GM18508 (cell line): ENCODE data around the gene TNIK.
"Not testable (repeated sequence)": the region's sequence is repeated elsewhere in the genome, so short reads cannot be mapped to it uniquely, and the experiment has no call there.

Experiments used
- ATAC-seq: cut with Tn5 transposase; IDR thresholded peaks from one replicate; pipeline ENCODE4 v1.9.1; 2021; ENCODE audit warnings: moderate number of reproducible peaks; ENCODE audit not compliant: insufficient read depth, unreplicated experiment

Gene TNIK

DNA sequence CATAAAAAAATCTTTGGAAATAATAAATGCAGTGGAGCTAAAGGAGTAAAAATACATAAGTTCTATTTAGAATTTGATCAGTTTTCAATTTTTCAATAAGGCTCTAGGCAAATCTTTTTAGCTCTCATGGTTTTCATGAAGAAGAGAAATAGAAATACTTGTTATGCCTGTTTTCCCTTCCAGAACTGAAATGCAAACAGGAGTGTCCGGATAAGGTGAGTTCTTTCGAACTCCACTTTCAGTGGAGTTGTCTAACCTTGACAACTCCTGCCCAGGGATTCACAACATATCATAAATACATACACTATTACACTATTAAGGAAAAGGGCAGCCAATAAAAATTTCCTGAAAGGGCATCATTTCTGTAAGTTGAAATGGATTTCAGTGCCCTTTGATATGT lies 217.3 kb downstream of the TNIK start:
- ATAC-seq: no peak

DNA sequence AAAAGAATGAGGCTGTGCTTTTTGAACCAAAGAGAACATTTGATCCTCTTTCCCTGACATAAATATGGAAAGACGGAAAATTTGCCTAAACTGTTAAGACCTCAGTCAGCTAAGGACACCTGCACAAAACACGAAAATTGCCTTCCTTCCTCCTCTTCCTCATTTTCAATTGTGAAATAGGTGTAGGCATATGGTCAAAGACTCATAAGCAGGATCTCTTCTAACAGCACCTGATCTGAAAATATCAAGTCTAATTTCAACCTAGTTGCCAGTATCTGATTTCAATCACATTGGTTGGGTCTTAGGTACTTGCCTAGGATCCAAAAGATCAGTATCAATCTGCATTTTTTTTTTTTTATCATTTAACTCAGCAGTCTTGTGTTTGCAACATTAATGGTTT lies 218.0 kb downstream of the TNIK start:
- no peak for ATAC-seq

DNA sequence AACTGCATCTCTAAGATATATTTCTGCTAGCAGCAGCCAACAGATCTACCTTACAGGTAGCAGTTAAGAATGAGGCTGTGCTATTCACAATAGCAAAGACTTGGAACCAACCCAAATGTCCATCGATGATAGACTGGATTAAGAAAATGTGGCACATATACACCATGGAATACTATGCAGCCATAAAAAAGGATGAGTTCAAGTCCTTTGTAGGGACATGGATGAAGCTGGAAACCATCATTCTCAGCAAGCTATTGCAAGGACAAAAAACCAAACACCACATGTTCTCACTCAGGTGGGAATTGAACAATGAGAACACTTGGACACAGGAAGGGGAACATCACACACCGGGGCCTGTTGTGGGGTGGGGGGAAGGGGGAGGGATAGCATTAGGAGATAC lies 218.6 kb downstream of the TNIK start:
- not testable (repeated sequence) for ATAC-seq

DNA sequence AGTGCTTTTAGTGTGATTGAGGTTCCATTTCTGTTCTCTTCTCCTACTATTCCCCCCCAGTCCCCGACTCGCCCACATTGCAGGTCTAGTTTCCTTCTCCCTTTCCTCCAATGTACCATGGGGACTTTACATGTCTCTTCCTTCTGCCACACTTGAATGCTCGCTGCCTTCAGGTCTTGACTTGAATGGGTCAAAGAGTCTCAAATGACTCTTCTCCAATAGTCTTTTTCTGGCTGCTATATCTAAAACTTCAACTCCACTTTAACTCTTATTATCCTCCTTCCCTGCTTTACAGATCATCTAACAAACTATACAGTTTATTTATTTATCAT lies 219.7 kb downstream of the TNIK start:
- ATAC-seq: no peak

DNA sequence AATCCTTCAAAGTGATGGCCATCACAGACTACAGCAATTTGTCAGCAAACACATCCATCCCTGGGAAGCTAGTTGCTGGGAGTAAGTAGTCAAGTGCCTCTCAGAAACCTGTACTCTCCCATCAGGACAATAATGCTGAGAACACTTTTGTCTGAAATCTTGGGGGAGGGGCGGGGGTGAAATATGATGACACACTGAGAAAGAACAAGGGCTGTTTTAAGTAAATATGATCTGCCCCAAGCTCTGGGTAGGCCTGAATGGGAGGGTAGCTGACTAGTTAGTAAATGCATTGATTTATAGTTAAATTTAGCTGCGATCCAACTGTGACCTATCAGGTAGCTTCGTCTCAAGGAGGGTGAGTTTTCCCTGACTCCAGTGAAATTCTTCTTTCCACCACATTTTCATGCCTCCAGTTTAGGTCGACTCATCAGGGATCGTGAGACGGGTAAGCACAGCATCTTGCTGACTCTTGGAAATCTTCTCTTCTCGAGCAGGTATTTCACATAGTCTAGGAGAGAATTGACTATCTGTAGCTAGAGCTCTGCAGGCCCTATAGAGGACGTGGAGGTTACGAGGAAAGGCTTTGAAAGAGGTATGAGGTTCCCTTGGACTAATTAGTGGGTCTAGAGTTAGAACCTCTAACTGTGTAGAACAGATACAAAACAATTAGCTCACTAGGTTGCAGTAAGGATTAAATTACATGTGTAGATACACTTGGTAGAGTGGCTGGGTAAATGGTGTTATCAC lies 220.3 kb downstream of the TNIK start:
- no peak for ATAC-seq

DNA sequence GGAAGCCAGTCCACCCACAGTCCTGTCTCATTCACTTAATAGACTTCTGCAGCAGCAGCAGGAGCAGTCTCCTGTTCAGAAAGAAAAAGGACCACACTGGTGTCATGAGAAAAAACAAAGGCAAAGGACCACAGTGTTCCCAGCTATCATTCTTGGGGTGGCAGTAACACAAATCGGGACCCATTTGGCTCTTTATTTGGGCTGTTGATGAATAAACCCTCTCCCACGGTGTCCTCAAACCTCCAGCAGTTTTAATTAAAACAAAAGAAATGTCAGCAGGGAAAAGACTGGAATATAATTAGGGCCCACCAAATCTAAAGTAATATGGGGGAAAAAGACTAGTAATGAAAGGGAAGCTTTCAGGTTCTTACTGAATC lies 223.2 kb downstream of the TNIK start:
- no peak for ATAC-seq

DNA sequence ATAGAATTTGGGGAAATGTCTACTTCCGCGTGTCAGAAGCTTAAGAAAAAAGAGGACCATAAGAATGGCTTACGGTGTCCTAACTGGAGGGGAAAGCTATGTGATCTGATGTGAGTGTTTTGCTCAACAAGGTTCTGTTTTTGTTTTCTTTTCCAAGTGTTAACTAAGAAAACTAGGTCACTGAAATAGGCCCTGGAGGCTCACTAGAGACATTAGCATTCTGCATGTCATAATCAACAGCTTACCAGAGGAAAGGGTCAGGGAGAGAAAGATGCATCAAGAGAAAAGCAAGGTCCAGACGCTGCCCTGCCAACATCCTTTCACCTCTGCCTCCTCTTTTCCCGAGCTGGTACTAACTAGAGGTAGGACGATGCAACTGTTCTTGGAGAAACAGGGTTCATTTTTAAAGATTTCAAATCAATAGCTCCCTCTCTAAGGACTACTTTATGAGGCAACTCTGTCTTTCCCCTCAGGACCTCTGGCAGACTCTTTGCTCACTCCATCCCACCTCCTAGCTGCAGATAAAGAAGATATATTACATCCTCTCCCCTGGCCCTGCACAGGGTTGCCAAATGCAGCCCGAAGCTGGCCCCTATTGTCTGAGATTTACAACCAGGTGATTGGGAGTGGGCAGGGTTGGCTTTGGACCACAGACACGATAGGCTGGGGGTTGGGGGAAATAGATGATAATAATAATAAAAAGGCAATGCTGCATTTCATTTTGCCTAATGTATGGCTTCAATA lies 223.8 kb downstream of the TNIK start:
- ATAC-seq: no peak

DNA sequence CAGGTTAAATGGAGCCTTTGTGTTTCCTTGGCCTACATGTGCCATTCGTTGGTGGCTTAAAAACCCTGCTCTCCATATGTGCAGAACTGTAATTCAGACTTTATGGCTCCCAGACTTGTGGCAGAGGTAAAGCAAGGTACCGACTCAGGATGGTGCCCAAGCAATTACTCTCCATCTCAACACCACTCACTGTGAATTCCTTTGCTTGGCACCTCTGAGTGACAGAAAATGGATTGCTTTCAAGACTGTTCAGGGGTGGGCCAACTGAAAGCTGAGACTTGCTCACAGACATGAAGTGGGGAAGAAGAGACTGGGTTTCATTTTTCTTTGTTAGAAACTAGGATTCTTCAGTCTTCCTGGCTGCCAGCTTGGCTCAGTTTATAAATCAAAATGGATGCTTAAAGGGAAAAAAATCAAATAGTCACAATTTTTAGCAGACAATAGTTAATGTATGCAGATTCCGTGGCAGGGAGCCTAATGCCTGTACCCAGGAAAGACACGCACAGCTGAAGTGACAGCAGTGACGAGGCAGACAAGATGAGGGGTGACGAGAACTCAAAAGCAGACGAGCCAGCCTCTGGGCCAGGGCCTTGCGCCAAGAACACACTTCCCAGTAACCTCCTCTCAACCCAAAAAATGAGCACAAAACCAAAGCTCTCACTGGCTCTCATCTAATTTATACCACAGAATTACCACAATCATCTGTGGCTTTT lies 225.8 kb downstream of the TNIK start:
- no peak for ATAC-seq

DNA sequence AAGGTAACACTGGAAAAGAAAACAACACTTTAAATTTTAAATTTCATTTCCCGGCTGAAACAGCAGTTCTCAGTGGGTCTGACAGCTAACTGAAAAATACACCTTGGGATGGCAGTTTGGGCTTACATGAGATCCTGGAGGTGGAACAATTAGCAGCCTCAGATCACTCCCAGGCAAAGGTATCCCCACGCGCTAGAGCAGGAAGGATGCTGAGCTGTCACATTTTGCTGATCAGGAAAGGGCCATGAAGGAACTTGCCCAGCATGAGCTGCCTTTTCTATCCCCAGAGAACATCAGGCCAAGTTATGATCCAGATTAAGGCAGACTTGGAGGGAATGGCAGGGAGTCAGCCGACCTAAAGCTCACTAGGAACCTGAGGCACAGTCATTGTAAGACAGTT lies 228.8 kb downstream of the TNIK start:
- ATAC-seq: no peak

DNA sequence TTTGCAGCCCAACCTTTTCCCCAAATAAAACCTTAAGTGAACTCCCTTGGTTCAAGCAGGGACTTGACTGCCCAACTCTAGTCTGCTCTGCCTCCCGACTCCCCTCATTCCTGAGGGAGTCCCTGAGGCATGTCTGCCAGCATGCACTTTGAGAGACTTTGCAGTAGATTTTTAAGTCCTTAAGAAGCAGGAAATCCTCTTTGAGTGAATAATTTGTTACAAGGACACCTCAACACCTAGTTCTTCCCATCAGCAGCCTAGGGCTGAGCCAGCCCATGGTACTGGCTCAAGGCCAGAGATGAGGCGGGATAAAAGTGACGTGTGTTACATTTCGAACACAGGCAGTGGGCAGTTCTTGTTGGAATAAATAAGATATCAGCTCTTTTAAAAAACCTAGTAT lies 229.3 kb downstream of the TNIK start:
- no peak for ATAC-seq

DNA sequence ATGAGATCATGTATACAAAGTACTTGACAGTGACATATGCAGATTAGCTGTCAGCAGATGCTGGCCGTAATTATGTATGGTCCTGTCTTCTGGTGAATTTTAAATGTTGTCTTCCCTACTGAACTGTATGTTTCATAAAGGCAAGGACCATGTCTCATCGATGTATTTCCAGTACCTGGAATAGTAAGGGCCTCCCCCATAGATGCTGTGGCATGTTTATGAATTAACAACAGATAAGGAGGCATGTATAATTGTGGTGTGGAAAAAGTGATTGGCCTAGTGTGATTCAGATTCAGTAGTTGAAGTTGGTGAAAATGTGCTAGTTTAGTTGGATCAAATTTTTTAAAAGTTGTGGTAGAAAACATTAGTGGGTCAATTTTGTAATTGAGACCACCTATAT lies 231.0 kb downstream of the TNIK start:
- ATAC-seq: no peak

DNA sequence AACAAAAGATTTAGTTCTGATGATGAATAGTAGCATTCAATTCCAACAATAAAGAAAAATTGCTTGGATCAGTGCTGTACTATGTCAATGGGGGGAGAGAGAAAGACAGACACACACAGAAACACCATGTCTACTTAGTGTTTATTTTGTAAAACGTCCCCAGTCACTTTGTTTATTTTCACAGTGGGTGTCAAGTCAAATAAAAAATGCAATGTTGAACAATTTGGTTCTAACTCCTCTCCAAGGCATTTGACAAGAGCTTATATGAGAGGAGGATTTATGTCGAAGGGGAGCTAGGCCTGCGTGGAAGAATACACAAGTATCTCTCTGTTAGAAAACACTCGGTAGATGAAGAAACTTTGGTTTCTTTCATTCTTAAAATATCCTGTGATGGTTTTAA lies 232.0 kb downstream of the TNIK start:
- no peak for ATAC-seq

DNA sequence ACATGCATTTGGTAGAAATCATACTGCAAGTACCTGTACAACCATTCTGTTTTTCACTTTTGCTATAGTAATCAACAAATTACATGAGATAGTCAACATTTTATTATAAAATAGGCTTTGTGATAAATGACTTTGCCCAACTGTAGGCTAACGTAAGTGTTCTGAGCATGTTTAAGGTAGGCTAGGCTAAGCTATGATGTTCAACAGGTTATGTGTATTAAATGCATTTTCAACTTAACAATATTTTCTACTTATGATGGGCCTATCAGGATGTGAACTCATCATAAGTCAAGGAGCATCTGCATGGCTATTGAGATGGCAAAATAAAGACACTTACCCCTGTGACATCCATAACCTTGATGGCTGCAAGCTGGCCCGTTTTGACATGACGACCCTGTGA lies 232.4 kb downstream of the TNIK start:
- ATAC-seq: no peak

DNA sequence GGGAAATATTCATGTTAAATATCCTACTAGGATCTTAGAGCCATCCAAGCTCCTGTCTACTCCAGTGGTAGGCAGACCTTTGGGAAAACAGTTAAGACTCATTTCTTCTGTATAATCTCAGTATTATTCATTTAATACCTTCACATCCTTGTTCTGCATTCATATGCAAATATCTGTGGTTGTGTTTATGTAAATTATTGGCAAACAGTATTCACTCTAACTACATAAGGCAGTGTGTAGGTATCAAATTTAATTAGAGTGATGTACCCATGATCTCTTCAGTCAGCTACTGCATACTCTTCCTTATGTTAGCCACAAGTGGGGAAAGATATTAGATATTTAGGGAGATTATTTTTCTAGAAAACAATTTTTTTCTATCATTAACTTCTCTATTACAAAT lies 232.8 kb downstream of the TNIK start:
- ATAC-seq: no peak

DNA sequence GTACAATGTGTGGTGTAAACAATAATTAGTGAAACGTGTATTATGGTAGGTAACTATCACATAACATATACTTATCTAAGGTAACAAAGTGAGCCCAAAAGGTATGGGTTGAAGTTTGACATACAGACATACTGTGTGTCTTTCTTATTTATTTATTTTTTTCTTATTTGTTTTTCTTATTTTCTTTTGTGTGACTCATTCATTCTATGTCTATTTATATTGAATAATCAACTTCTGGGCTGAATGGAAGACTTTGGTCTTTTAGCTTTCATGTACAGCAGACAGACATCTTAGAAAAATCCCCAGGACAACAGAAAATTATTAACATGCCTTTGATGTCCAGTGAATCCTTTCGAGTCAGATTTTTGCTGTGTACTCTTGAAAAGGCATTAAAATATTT lies 233.4 kb downstream of the TNIK start:
- ATAC-seq: no peak

DNA sequence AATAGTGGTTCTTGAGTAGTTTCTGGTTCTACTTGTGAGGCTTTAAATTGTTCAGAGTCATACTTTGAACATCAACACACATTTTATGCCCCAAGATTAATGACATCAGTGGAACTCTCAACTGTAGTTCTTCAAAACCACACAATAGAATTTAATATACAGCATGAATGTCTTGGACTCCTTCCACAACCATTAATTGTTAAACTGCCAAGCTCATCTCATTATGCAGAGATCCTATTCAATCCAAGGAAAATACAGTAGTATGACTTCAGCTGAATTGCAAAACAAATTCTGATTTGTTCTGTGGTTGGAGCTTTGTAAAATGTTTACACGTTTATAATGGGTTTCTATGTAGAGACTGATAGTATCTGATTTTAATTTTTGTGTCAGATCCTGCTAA lies 234.5 kb downstream of the TNIK start:
- ATAC-seq: no peak

DNA sequence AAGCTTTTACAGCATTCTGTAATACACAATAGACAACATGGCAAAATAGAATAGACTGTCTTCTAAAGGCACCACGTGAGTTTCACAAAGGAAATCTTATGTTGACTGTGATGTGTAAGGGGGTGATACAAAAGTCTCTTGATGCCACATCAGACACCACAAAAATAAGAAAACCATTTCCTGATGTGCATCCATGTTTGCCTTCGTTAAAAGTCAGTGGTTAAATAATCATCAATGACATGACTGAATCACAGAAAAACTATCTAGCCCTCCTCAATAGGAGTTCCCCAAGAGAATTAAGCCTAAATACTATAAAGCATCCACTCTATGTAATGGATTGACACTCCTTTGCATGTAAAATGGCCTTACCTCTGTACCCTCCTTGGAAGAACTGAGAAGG lies 235.0 kb downstream of the TNIK start:
- ATAC-seq: no peak

DNA sequence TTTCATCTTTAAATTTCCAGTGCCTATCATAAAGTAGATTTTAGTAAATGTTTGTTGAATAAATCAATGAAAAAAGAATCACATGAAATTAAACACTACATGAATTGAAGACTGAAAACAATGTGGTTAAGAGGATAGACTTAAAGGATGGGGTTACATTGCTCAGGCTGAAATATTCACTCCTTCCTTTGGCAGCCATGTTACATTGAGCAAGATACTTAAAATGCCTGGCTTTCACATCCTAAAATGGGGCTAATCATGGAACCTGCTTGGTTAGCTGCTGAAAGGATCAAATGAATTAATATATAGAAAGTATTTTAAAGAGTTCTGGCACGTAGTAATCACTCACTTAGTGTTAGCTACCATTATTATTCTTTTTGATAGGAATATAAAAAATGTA lies 236.8 kb downstream of the TNIK start:
- no peak for ATAC-seq

DNA sequence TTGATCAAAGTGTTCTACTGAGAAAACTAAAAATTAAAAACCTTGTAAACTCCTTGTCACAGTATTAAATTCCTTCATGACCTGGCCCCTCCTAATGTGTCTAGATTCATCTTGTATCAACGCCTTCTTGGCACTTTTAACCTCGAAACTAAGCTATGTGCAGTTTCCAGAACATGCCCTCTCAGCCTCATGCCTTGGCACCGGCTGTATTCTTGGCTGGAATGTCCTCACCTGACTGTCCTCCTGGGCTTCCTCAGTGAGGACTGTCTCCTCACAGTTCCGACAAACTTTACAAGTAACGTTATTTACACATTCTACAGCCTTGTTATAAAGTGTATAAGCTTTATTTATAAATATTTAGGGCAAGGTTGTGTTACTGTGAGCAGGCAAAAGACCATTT lies 237.2 kb downstream of the TNIK start:
- no peak for ATAC-seq

DNA sequence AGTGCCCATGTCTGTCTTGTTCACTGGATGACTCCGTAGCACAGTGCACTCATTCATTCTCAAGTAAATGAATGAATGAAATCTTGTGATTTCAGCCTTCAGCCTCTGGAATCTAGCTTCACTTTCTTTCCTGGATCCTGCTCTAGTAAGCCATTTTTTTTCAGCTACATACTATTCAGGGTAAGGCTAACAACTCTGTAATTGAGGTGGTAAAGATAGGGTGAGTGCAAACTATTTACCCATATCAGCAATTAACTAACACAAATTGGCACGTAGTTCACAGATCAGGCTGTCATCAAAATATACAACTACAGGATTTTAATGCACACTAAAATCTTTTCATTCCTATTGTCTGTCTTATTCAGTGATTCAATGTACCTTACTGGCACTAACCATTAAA lies 238.6 kb downstream of the TNIK start:
- ATAC-seq: no peak

DNA sequence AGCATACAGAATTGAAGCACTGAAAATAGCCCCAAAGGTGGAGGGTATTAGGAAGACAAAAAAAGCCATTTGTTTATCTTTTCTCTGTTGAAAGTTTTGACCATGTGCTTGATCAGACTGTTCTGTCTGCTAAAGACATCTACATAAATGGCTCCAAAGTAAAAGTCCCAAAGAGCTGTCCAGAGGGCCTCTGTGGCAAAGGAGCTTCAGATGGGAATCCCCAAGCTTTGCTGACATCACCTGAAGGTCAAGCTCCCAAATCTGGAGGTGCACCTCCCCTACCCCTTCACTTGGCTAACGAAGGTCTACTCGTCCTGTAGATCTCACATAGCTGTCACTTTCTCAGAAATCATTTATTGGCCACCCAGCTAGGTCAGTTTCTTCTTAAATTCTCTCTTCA lies 239.1 kb downstream of the TNIK start:
- ATAC-seq: no peak

DNA sequence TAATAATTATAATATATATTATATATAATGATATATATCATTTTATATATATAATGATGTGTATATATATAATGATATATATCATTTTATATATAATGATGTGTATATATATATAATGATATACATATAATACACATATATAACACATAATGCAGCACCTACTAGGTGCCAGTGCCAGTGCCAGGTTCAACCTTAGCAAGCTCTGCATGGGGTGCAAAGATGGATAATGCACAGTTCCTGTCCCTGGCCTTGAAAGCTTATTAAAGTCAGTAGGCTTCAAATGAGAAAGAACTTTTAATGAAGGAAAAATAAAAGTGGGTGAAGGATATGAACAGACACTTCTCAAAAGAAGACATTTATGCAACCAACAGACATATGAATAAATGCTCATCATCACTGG lies 240.9 kb downstream of the TNIK start:
- ATAC-seq: no peak
